GM12878 (cell line): Measurements from ENCODE around the gene MAP1A.

ENCODE experiments used
- EP300 ChIP-seq, 2 experiments: fragments of 150-350 bp in 1 of 2; IDR thresholded peaks; 2 replicates each; pipeline ENCODE4 v1.6.1; 2011 to 2012; ENCODE audit warnings: low read depth in 2 of 2, low read length in 2 of 2, borderline replicate concordance in 1 of 2, improper control_type of control experiment in 1 of 2, inconsistent platforms in 1 of 2; ENCODE audit not compliant: control insufficient read depth in 1 of 2
- NR2C2 ChIP-seq: IDR thresholded peaks from 2 replicates; pipeline ENCODE4 v1.6.1; 2011; ENCODE audit warnings: borderline replicate concordance, low read depth; ENCODE audit not compliant: control insufficient read depth, insufficient read length
- RAD21 ChIP-seq: IDR thresholded peaks from 2 replicates; pipeline ENCODE4 v1.6.1; 2011; ENCODE audit warnings: mild to moderate bottlenecking, low read depth, low read length, moderate library complexity; ENCODE audit not compliant: insufficient read depth
- RAD51 ChIP-seq: fragments of 450-650 bp; IDR thresholded peaks from 2 replicates; pipeline ENCODE4 v1.6.1; 2016; ENCODE audit warnings: moderate library complexity, mild to moderate bottlenecking, inconsistent platforms
- SMAD1 ChIP-seq: fragments of 450-650 bp; IDR thresholded peaks from 2 replicates; pipeline ENCODE4 v1.6.1; 2018; ENCODE audit warnings: mild to moderate bottlenecking, low read depth; ENCODE audit not compliant: partially characterized antibody
- SREBF1 ChIP-seq: IDR thresholded peaks from 2 replicates; pipeline ENCODE4 v1.6.1; 2012; ENCODE audit warnings: mild to moderate bottlenecking, low read length
- ZSCAN29 ChIP-seq: fragments of 450-650 bp; IDR thresholded peaks from 2 replicates; pipeline ENCODE4 v1.6.1; 2017; ENCODE audit warnings: mild to moderate bottlenecking, moderate library complexity
- TF ChIP-seq, protein P1 (sequence below): IDR thresholded peaks from 2 replicates; pipeline ENCODE4 v1.6.1; 2011; ENCODE audit warnings: borderline replicate concordance, low read depth, mild to moderate bottlenecking, moderate library complexity, mixed read lengths, low read length; ENCODE audit not compliant: insufficient read depth; ENCODE audit errors: extremely low read length
- TF ChIP-seq, protein P2 (sequence below), 3 experiments: IDR thresholded peaks in 2 of 3; conservative IDR thresholded peaks in 1 of 3; 2 replicates each; pipeline ENCODE4 v1.5.1; 2011; ENCODE audit warnings: low read depth in 3 of 3, low read length in 3 of 3, mild to moderate bottlenecking in 3 of 3, control low read depth in 2 of 3, moderate library complexity in 2 of 3, inconsistent platforms in 1 of 3, mixed read lengths in 1 of 3; ENCODE audit not compliant: control insufficient read depth in 2 of 3, insufficient read depth in 1 of 3; ENCODE audit errors: extremely low read depth in 1 of 3
- TF ChIP-seq, protein P3 (sequence below): IDR thresholded peaks from 2 replicates; pipeline ENCODE4 v1.6.1; 2012; ENCODE audit warnings: mild to moderate bottlenecking, low read depth, low read length
- TF ChIP-seq, protein P4 (sequence below): fragments of 450-650 bp; IDR thresholded peaks from 2 replicates; pipeline ENCODE4 v1.6.1; 2016; ENCODE audit warnings: mild to moderate bottlenecking

DNA sequence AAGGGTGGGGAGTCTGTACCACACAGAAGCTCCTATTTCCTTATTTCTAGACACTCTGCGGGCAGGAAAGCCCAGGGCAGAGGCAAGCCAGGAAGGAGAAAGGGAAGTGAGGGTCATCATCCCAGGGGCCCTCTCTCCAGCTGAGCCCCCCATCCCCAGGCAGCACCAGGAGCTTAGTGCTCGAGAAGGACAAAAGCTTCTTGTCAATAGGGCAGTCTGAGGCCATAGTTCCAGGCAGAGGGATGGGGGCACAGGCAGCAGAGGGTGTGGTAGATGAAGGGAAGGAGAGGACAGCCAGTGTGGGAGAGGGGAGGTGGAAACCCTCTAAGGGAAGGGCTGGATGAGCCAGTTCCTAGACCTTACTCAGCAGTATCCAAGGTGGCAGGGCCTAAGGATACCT is 2.7 kb downstream of the MAP1A start:
- no peak for TF ChIP-seq RAD51
- TF ChIP-seq, protein P1, sequence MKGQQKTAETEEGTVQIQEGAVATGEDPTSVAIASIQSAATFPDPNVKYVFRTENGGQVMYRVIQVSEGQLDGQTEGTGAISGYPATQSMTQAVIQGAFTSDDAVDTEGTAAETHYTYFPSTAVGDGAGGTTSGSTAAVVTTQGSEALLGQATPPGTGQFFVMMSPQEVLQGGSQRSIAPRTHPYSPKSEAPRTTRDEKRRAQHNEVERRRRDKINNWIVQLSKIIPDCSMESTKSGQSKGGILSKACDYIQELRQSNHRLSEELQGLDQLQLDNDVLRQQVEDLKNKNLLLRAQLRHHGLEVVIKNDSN: no peak
- TF ChIP-seq EP300 (IDR thresholded peaks at IDR 0.05; ENCODE audit: borderline replicate concordance in 1 of 2, control insufficient read depth in 1 of 2, low read depth in 2 of 2, low read length in 2 of 2): no peak
- TF ChIP-seq, protein P2, sequence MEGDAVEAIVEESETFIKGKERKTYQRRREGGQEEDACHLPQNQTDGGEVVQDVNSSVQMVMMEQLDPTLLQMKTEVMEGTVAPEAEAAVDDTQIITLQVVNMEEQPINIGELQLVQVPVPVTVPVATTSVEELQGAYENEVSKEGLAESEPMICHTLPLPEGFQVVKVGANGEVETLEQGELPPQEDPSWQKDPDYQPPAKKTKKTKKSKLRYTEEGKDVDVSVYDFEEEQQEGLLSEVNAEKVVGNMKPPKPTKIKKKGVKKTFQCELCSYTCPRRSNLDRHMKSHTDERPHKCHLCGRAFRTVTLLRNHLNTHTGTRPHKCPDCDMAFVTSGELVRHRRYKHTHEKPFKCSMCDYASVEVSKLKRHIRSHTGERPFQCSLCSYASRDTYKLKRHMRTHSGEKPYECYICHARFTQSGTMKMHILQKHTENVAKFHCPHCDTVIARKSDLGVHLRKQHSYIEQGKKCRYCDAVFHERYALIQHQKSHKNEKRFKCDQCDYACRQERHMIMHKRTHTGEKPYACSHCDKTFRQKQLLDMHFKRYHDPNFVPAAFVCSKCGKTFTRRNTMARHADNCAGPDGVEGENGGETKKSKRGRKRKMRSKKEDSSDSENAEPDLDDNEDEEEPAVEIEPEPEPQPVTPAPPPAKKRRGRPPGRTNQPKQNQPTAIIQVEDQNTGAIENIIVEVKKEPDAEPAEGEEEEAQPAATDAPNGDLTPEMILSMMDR (IDR thresholded peaks at IDR 0.05 in 2 of 3, conservative IDR thresholded peaks at IDR 0.05 in 1 of 3; ENCODE audit: control insufficient read depth in 2 of 3, extremely low read depth in 1 of 3, insufficient read depth in 1 of 3, low read depth in 3 of 3, low read length in 3 of 3): no peak
- no peak for TF ChIP-seq ZSCAN29
- TF ChIP-seq, protein P3, sequence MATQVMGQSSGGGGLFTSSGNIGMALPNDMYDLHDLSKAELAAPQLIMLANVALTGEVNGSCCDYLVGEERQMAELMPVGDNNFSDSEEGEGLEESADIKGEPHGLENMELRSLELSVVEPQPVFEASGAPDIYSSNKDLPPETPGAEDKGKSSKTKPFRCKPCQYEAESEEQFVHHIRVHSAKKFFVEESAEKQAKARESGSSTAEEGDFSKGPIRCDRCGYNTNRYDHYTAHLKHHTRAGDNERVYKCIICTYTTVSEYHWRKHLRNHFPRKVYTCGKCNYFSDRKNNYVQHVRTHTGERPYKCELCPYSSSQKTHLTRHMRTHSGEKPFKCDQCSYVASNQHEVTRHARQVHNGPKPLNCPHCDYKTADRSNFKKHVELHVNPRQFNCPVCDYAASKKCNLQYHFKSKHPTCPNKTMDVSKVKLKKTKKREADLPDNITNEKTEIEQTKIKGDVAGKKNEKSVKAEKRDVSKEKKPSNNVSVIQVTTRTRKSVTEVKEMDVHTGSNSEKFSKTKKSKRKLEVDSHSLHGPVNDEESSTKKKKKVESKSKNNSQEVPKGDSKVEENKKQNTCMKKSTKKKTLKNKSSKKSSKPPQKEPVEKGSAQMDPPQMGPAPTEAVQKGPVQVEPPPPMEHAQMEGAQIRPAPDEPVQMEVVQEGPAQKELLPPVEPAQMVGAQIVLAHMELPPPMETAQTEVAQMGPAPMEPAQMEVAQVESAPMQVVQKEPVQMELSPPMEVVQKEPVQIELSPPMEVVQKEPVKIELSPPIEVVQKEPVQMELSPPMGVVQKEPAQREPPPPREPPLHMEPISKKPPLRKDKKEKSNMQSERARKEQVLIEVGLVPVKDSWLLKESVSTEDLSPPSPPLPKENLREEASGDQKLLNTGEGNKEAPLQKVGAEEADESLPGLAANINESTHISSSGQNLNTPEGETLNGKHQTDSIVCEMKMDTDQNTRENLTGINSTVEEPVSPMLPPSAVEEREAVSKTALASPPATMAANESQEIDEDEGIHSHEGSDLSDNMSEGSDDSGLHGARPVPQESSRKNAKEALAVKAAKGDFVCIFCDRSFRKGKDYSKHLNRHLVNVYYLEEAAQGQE: no peak
- TF ChIP-seq NR2C2: no peak
- no peak for TF ChIP-seq SREBF1
- no peak for TF ChIP-seq SMAD1
- TF ChIP-seq RAD21: no peak
- TF ChIP-seq, protein P4, sequence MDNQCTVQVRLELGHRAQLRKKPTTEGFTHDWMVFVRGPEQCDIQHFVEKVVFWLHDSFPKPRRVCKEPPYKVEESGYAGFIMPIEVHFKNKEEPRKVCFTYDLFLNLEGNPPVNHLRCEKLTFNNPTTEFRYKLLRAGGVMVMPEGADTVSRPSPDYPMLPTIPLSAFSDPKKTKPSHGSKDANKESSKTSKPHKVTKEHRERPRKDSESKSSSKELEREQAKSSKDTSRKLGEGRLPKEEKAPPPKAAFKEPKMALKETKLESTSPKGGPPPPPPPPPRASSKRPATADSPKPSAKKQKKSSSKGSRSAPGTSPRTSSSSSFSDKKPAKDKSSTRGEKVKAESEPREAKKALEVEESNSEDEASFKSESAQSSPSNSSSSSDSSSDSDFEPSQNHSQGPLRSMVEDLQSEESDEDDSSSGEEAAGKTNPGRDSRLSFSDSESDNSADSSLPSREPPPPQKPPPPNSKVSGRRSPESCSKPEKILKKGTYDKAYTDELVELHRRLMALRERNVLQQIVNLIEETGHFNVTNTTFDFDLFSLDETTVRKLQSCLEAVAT: no peak
